Small intestine (tissue), 7 donors: Measurements from ENCODE around the gene CDC42EP5. TPM values are rescaled to one million over a fixed set of nuclear protein-coding genes. Genes with fewer than 3 reads are reported as not detected.
"Not testable (repeated sequence)": the region's sequence is repeated elsewhere in the genome, so short reads cannot be mapped to it uniquely, and the experiment has no call there.

Experiments
- DNase-seq, 2 donors: peaks; one replicate each; pipeline versions ENCODE4 v3.0.0 to v3.0.0-alpha.2; 2013
- FAIRE-seq: peaks from 2 replicates; lab custom pipeline; 2012; peaks lifted over from hg19 to GRCh38; lab: Jason Lieb, UNC
- H3K27ac ChIP-seq, 3 donors: one replicate each; pipeline ENCODE4 v1.5.1; 2013; ENCODE audit warnings: low read length in 2 of 3, mild to moderate bottlenecking in 2 of 3, control low read depth in 1 of 3, inconsistent platforms in 1 of 3, low read depth in 1 of 3, moderate library complexity in 1 of 3
- H3K27me3 ChIP-seq, 3 donors: one replicate each; pipeline ENCODE4 v1.6.1; 2013; ENCODE audit warnings: low read length in 3 of 3, inconsistent platforms in 1 of 3; ENCODE audit not compliant: control insufficient read depth in 3 of 3, insufficient read depth in 3 of 3
- H3K36me3 ChIP-seq, 3 donors: one replicate each; pipeline ENCODE4 v1.6.1; 2013; ENCODE audit warnings: low read length in 3 of 3, inconsistent platforms in 1 of 3, low read depth in 1 of 3, mild to moderate bottlenecking in 1 of 3, moderate library complexity in 1 of 3; ENCODE audit not compliant: control insufficient read depth in 3 of 3, insufficient read depth in 2 of 3
- H3K4me1 ChIP-seq, 3 donors: one replicate each; pipeline ENCODE4 v1.6.1; 2013; ENCODE audit warnings: low read length in 2 of 3, inconsistent platforms in 1 of 3, low read depth in 1 of 3, mild to moderate bottlenecking in 1 of 3, moderate library complexity in 1 of 3; ENCODE audit not compliant: control insufficient read depth in 3 of 3, insufficient read depth in 2 of 3
- H3K4me3 ChIP-seq, 3 donors: one replicate each; pipeline ENCODE4 v1.5.1; 2013; ENCODE audit warnings: low read length in 3 of 3, control low read depth in 1 of 3, inconsistent platforms in 1 of 3, low read depth in 1 of 3, mild to moderate bottlenecking in 1 of 3, moderate library complexity in 1 of 3
- H3K9me3 ChIP-seq, 2 donors: one replicate each; pipeline ENCODE4 v1.6.1; 2013; ENCODE audit warnings: low read depth in 1 of 2, low read length in 1 of 2; ENCODE audit not compliant: control insufficient read depth in 2 of 2, insufficient read depth in 1 of 2
- WGBS, 3 donors: extraction: QIAGEN DNeasy Blood & Tissue Kit; methylation state at CpG; one replicate each; pipeline ENCODE4 v1.1.7; 2013; 5-methylcytosine and 5-hydroxymethylcytosine counted together
- polyA plus RNA-seq, 4 donors: library from polyadenylated mRNA; stranded (reverse) in 3 of 4; unstranded in 1 of 4; fragments of 200-250 nt in 3 of 4; fragments of 120-200 nt in 1 of 4; gene quantifications; one replicate each; pipeline versions ENCODE4 v1.2.1 to v1.2.3, GENCODE V29; 2013
- donor health status: healthy with polysubstance abuse.
- donor health status: control.
- donor health status: control.
- donor health status: Bipolar disorder and iron deficiency.
- donor health status: healthy.

The CDC42EP5 gene
- polyA plus RNA-seq, 4 donors = 131 to 215 (median 163) TPM

DNA sequence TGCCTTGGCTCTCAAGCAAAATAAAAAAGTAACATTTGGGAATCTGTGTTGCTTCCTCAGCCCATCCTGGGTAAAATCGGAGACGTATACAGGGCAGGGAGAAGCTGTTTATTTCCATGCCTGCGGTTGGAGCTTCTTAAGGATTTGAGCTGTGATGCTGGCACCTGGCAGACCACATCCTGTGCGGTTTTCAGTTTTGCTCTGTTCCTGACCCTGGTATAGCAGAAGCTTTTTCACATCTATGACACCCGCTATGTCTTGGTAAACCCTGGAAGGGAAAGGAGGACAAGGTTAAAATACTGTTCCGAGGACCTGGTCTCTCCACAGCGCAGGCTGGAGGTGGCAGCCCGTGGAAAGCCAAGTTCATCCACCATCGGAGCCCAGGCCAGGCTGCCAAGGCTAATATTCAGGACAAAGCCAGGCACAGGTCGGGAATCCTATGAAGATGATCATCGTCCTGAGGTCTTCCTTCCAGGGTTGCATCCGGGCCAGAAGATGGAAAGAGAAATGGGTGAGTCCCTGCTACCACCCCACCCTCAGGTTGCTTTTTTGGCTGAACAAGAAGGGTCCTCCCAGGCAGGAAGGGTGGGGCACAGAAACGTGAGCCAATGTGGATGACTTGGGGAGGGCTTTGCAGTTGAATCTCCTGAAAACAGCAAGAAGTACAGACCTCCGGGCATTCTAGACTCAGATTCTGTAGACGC lies 24.8 kb upstream of the CDC42EP5 start:
- not testable (repeated sequence) for H3K27ac ChIP-seq, H3K4me1 ChIP-seq, FAIRE-seq, H3K27me3 ChIP-seq, DNase-seq, H3K9me3 ChIP-seq, H3K4me3 ChIP-seq, H3K36me3 ChIP-seq
- WGBS, 3 donors = 65 to 70% (median 67%) methylated on average over 8 to 9 of the region's 15 CpGs

DNA sequence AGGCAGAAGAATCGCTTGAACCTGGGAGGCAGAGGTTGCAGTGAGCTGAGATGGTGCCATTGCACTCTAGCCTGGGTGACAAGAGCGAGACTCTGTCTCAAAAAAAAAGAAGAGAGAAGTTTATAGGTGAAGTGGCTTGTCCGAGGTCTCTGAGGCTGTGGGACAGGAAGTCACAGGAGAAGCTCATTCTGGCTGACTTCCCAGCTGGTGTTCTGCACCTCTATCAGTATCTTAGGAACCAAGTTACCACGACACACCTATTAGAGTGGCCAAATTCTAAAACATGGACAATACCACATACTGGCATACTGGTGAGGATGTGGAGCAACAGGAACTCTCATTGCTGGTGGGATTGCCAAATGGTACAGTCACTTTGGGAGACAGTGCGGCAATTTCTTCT lies 22.2 kb upstream of the CDC42EP5 start:
- DNase-seq, FAIRE-seq, H3K36me3 ChIP-seq, H3K9me3 ChIP-seq, H3K27ac ChIP-seq, H3K4me1 ChIP-seq, H3K27me3 ChIP-seq, H3K4me3 ChIP-seq: not testable (repeated sequence)
- 61 to 69% (median 66%) methylated on average over 4 to 5 of the region's 5 CpGs for WGBS, 3 donors

DNA sequence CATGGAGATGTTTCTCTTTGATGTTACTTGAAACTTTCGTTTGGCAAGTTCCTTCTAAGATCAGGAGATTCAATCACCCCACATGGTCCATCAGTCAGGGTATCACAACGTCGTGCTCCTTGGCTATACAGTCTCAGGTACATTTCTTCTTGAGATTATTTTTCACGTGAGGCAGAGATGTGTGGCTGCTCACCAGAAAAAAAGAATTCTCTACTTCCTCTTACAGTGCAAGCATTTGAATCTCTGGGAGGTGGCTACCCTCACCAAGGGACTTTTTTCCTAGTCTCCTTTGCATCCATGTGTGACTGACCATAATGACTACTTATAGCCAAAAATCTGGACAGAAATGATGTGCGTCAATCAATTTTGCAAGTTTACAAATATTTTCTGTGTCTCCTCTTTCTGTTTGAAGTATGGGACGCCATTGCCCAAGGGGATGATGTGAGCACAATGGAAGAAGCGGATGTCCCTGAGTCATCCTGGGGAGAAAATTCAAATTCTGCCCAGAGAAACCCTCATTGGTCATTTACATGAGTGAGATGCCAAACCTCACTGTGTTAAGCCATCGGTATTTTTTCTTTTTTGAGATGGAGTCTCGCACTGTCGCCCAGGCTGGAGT lies 21.0 kb upstream of the CDC42EP5 start:
- WGBS, 3 donors = 72 to 75% (median 73%) methylated on average over 10 of the region's 10 CpGs
- Histone ChIP-seq H3K27ac (no peak overlapping the region), H3K9me3 (no peaks in the 10 kb centered on the region), H3K4me1 (no peaks in the 10 kb centered on the region), H3K4me3 (no peak overlapping the region), H3K36me3 (no peaks in the 10 kb centered on the region), H3K27me3 (peaks cover 0 to 3% (median 0%) of the 10 kb centered on the region in 3 donors)
- FAIRE-seq (no peak), DNase-seq (no peak)

DNA sequence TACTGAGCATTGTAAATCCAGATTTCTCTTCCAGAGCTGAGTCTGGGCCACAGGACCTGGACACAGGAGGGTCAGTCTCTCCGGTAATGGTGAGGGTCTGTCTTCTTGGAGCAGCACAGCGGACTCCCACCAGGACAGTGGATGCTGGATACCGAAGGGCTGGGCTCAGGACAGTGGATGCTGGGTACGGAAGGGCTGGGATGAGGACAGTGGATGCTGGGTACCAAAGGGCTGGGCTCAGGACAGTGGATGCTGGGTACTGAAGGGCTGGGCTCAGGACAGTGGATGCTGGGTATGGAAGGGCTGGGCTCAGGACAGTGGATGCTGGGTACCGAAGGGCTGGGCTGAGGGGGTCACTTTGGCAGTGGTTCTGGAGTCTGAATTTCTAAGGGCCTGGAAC lies 20.0 kb upstream of the CDC42EP5 start:
- not testable (repeated sequence) for H3K4me3 ChIP-seq, H3K4me1 ChIP-seq, H3K36me3 ChIP-seq, H3K9me3 ChIP-seq, H3K27me3 ChIP-seq, FAIRE-seq, DNase-seq, H3K27ac ChIP-seq
- 83 to 84% (median 83%) methylated on average over 5 of the region's 5 CpGs for WGBS, 3 donors

DNA sequence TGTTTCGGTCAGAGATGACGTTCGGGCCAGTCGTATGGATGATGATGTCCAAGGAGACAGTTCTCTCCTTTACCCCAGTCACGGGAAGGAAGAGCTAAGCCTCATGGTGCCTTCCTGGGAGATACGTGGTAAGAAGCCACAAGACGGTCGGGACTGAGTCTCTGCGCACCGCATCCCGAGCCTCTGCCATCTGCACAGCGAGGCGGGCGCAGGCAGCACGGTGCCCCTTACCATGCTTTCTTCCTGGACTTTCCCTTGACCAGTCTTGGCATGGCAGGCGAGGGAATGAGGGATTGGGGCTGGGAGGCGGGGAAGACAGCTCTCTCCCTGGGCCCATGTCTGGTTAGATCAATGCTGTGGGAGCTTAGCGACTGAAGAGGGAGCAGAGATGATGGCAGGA lies 19.5 kb upstream of the CDC42EP5 start:
- no peaks in the 10 kb centered on the region for H3K4me1 ChIP-seq
- no peaks in the 10 kb centered on the region for H3K9me3 ChIP-seq
- no peak for DNase-seq
- no peaks in the 10 kb centered on the region for H3K36me3 ChIP-seq
- no peak overlapping the region for H3K27ac ChIP-seq
- 84 to 94% (median 87%) methylated on average over 18 of the region's 18 CpGs for WGBS, 3 donors
- peaks cover 0 to 3% (median 0%) of the 10 kb centered on the region in 3 donors for H3K27me3 ChIP-seq
- FAIRE-seq = no peak
- H3K4me3 ChIP-seq = no peak overlapping the region

DNA sequence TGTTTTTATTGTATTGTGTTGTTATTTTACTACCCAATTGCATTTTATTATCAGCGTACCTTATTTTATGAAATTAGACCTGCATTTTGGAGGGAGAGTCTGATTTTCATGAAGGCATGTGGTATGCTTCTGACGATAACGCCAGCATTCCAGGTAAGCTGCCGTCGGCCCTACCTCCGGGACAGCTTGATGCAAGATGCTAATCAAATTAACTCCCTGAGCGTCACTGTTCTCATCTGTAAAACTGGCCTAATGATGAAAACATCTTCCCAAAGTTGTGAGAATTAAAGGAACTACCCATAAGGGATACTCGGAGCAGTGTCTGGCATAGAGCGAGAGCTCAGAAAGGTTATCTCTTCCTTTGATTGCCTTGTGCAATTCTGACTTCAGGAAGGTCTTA lies 16.7 kb upstream of the CDC42EP5 start:
- 61 to 66% (median 63%) methylated on average over 9 of the region's 9 CpGs for WGBS, 3 donors
- H3K27me3 ChIP-seq = peaks cover 0 to 3% (median 0%) of the 10 kb centered on the region in 3 donors

DNA sequence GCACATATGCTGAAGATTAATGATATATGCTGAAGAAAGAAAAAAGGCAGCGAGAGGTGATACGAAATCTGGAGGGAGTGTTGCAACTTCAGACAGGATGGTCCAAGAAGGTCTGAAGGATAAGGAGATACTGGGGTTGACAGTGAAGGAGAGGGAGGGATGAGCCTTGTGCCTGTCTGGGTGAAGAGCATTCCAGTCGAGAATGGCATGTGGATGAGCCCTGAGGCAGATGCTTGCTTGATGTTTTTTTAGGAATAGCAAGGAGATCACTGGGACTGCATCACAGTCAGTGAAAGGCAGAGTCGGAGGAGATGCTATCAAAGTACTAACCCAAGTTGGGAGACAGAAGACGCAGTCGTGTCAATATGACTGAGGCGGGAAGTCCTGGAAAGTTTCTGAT lies 16.2 kb upstream of the CDC42EP5 start:
- H3K27me3 ChIP-seq = peaks cover 0 to 3% (median 0%) of the 10 kb centered on the region in 3 donors
- WGBS, 3 donors = 66 to 80% (median 75%) methylated on average over 7 of the region's 7 CpGs
- H3K27ac ChIP-seq = no peak overlapping the region
- no peaks in the 10 kb centered on the region for H3K9me3 ChIP-seq
- H3K4me3 ChIP-seq = no peak overlapping the region
- DNase-seq = no peak
- no peaks in the 10 kb centered on the region for H3K4me1 ChIP-seq
- FAIRE-seq = no peak
- no peaks in the 10 kb centered on the region for H3K36me3 ChIP-seq

More for the DNA sequence above, 16.7 kb upstream of the CDC42EP5 start:
- Histone ChIP-seq H3K4me3 (no peak overlapping the region), H3K4me1 (no peaks in the 10 kb centered on the region), H3K27ac (no peak overlapping the region), H3K9me3 (no peaks in the 10 kb centered on the region), H3K36me3 (no peaks in the 10 kb centered on the region)
- no peak for DNase-seq
- no peak for FAIRE-seq

DNA sequence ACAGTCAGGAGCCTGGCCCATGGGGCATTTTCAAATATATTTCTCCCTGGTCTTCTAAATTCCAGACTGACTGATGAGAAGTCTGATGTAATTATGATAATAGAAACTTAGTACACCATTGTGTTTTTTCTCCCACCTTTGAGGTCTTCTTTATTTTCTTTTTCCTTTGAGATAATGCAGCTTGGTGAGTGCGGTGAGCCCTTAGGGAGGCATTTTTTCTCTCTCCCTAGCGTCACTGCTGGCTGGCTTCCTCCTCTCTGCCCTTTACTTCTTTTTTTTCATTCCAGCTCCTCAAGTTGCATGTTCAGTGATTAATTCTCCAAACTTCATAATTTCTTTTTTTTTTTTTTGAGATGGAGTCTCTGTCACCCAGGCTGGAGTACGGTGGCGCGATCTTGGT lies 12.8 kb upstream of the CDC42EP5 start:
- Histone ChIP-seq H3K4me1 (no peaks in the 10 kb centered on the region), H3K27ac (no peak overlapping the region), H3K4me3 (no peak overlapping the region), H3K27me3 (no peaks in the 10 kb centered on the region), H3K36me3 (no peaks in the 10 kb centered on the region), H3K9me3 (no peaks in the 10 kb centered on the region)
- FAIRE-seq (no peak), DNase-seq (no peak)
- 58 to 73% (median 64%) methylated on average over 3 to 5 of the region's 5 CpGs for WGBS, 3 donors
